Measurements from ENCODE around the gene PLEK2. TPM values are rescaled to one million over a fixed set of nuclear protein-coding genes. Genes with fewer than 3 reads are reported as not detected.
"Not testable (repeated sequence)": the region's sequence is repeated elsewhere in the genome, so short reads cannot be mapped to it uniquely, and the experiment has no call there.

The PLEK2 gene
- total RNA-seq: 10.5 TPM

DNA sequence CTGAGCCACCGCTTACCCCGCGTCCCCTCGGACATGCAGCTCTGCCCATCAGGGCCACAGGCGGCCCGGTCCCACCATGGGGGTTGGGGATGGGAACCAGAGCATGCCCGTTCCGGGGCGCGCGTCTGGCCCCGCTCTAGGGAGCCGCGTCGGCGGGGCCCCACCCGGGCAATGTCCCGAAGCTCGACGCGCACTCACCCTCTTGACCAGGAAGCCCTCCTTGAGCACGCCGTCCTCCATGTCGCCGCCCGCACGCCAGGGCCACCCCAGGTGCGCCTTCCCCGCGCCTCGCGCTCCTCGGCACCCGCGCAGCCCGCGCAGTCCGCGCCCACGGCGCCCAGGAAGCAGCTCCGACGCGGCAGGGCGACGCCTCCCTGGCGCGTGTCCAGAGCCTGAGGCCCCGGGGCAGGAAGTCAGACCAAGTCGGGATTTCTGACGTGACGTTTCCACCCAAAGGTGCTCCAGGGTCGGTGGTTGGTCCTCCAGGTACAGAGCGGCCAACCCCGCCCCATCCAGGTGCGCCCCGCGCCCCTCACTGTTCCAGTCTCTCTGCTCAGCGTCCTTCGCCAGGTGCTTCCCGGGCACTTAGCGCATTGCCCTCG, at the start of gene PLEK2:
TSS of gene PLEK2 (minus strand) at position 346 of the 602 bp plus-strand sequence. CDS start at position 240, 106 bp downstream.
- peak; percentile 44 for DNase-seq (ENCODE audit: low spot score)

- DNase-seq (ENCODE audit: low spot score): no peak
Observed at GRCh38 chr14:67461341-67461985, 49.5 kb upstream of the PLEK2 start.

DNA sequence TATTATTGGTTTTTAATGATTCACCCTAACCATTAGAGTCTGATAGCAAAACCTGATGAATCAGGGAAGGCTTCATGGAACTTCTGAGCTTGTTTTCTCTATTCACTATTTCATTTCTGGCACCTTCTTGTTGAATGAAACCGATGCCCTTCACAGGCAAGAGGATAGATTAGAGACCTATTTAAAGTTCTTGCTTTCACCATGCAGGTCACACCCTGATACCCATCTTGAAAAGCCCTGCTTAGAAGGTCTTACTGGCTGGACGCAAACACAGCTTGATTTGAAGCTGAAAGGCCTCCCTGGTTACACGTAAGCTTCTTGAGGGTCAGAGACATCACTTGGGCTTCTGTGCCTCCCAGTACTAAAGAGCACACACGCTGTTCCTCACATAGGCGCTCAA, 47.4 kb upstream of the PLEK2 start:
- DNase-seq (ENCODE audit: low spot score): no peak

DNA sequence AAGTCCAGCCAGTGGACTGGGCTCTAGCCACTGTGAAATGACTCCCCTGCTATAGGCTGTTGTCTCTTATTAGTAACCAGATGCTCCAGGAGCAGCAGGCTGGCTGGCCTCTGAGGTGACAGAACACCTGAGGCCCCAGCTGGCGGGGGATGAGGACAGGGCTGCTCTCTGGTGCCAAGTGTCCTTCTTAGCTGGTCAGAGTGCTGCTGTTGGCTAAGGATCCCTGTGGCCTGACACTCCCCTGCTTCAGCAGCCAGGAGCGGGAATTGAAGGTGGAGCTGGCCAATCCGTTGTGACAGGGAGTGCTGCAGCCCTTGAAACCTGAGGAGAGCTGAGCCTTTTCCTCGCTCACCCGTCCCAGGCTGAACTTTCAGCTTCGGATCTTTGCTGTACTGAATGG, 45.8 kb upstream of the PLEK2 start:
- no peak for DNase-seq (ENCODE audit: low spot score)

- no peak for DNase-seq (ENCODE audit: low spot score)
Observed at GRCh38 chr14:67456732-67457131, 44.8 kb upstream of the PLEK2 start.

- DNase-seq (ENCODE audit: low spot score): no peak
Observed at GRCh38 chr14:67453575-67454300, 41.8 kb upstream of the PLEK2 start.

- not testable (repeated sequence) for DNase-seq (ENCODE audit: low spot score)
Observed at GRCh38 chr14:67451667-67452066, 39.7 kb upstream of the PLEK2 start.

DNA sequence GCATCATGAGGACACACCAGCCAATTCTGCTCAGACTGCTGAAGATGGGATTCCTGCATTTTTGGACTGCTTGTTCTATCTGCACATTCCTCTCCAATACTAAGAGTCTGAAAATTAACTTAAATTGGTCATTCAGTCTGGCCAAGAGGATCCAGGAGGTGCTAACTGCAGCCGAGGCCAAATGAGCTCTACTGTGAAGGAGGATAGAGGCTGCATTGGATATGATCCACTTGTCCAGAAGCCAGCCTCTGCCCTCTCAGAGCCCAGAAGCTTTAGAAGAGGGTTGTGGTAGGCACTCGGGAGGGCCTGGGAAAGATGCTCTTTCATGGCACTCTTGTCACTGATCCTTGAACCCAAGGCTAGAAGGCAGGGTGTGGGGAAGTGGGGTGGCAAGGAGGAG, 37.1 kb upstream of the PLEK2 start:
- no peak for DNase-seq (ENCODE audit: low spot score)

- no peak for DNase-seq (ENCODE audit: low spot score)
Observed at GRCh38 chr14:67447033-67447381, 35.0 kb upstream of the PLEK2 start.

DNA sequence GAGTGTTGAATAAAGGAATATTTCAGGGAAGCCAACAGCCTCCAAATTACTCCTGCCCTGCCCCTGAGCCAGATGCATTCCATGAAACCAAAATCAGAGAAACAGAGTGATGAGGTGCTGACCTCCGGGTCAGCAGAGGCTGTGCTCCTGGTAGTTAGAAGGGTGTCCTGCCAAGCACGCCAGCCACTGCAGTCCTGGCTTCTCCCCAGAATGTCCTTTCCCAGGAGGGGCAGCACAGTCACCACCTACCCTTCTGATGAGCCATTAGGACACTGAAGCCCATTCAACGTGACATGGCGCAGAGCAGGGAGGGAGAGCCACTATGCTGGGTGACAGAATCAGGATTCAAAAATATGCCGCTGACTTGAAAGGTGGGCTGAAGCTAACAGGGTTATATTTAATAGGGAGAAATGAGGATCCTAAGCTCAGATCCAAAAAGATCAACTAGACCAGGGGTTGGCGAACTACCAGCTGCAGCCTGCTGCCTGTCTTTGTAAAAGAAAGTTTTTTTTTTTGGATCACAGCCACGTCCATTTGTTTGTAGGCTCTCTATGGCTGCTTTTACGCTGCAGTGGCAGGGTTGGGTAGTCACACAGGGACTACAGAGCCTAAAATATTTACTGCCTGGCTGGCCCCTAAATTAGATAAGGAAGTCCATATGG, 34.5 kb upstream of the PLEK2 start:
- no peak for DNase-seq (ENCODE audit: low spot score)

GRCh38 chr14:67444395-67444794, 32.4 kb upstream of the PLEK2 start:
- no peak for DNase-seq (ENCODE audit: low spot score)

- no peak for DNase-seq (ENCODE audit: low spot score)
Observed at GRCh38 chr14:67442139-67442906, 30.4 kb upstream of the PLEK2 start.

- DNase-seq (ENCODE audit: low spot score): no peak
Observed at GRCh38 chr14:67441672-67442071, 29.7 kb upstream of the PLEK2 start.

DNA sequence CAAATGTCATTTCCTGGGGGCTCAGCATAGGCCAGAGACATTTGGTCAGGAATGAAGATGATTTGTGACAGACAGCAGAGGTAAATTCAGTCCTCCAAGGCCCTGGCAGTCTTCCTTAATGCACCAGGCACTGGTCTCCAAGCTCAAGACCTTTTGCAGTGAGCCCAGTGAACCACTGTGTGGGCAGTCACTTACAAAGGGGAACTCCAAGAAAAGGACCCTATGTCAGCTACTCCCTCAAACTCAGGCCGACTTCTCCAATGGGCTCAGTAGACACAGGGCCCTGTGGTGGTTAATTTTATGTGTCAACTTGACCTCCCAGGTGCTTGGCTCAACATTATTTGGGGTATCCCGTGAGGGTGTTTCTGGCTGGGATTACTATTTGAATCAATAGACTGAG, 29.3 kb upstream of the PLEK2 start:
- DNase-seq (ENCODE audit: low spot score): no peak

GRCh38 chr14:67440513-67440912, 28.5 kb upstream of the PLEK2 start:
- DNase-seq (ENCODE audit: low spot score): peak; percentile 75

- DNase-seq (ENCODE audit: low spot score): no peak
Observed at GRCh38 chr14:67438969-67439368, 27.0 kb upstream of the PLEK2 start.

DNA sequence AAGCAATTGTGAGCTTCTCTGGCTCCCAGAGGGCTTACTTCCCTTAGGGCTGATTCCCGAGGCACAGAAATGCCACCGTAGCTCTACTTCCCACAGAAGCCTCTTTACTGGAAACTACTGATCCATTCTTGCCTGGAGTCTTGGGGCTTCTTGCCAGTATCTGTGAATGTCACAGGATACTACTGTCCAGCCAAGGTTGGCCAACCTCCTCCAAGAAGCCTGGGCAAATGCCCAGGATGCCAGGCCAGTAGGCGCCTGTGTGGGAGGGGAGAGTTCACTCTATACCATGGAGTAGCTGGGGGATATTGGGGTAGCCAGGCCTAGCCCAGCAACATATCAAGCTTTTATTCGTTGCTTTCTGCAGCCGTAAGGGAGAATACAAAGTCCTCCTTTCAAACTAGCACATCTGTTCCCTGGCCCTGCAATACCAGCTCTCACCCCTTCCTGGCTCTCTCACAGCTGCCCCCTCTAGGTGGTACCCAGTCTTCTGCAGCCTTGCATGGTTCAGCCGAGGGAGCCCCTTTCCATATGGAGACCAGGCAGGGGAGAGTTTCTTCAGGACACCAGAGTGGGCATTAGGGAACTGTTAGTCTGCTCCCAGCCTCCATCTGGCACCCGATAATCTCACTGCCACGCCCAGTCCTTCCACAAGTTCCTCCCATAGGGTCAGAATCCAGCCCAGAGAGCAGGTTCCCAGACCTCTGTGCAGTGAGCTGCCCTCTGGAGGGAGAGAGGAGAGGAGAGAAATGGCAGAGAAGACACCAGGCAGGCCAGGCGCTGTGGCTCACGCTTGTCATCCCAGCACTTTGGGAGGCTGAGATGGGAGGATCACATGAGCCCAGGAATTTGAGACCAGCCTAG, 24.3 kb upstream of the PLEK2 start:
- no peak for DNase-seq (ENCODE audit: low spot score)

DNA sequence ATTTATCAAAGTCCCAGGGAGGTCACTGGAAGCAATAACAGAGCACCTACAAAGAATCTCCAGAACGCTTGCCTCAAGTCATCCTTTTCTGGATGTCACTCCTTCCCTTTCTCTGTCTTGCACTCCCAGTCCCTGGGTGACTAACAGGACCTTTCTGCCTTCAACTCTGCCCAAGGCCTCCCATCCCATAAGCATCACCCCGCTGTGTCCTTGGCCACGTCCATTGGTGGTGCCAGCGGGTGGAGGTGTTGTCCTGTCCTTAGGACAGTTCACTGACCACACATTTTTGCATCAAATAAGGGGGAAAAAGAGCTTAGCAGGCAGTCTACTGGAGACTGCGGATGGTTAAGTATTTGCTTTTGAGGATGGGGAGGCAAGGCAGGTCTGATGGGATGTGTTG, 23.6 kb upstream of the PLEK2 start:
- no peak for DNase-seq (ENCODE audit: low spot score)

DNA sequence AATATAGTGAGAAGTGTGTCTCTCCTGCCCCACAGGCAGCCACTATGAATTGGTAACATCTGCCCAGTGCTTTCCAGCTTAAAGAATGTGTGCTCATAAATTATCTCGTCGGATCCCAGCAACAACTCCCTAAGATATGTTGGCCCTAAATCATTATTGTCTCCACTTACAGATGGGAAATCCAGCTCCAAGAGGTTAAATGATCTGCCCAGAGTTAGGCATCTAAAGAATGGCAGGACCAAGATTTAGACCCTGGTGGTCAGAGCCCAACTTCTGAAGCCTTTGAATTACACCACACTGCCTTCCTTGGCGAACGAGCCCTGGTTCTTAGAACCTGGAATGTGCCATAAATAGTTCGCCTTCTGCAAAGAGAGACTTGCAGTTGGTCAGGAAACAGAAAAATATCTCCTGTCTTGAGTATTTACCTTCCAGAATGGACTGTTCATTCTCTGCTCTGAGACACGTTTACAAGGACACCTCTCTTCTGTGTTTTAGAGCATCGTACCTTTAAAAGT, 20.1 kb upstream of the PLEK2 start:
- DNase-seq (ENCODE audit: low spot score): no peak

DNA sequence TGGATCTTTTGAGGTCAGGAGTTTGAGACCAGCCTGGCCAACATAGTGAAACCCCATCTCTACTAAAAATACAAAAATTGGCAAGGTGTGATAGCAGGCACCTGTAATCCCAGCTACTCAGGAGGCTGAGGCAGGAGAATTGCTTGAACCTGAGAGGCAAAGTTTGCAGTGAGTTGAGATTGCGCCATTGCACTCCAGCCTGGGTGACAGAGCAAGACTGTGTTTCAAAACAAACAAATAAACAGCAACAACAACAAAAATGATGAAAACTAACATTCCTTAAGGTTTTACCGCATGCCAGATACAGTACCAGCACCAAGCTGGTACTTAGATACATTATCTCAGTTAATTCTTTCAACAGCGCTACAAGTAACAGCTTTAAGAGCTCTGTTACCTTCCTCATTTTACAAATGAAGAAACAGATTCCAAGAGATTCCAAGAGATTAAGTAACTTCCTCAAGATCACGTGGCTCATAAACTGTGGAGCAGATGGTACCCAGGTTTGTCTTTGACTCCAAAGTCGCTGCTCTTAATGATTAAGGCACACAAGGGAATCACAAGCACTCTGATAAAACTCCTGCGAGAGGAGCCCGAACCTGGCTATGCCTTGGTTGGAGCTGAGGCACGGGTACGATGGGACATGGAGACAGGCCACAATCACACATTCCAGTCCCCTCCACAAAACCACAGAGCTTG, 17.7 kb upstream of the PLEK2 start:
- no peak for DNase-seq (ENCODE audit: low spot score)

All from mucosa of gallbladder (tissue), 1 donor.